Osteoblast (primary cell): Measurements from ENCODE around the gene CIROP. TPM values are rescaled to one million over a fixed set of nuclear protein-coding genes. Genes with fewer than 3 reads are reported as not detected.

Experiments used
- DNase-seq: peaks from one replicate; pipeline ENCODE4 v3.0.0; 2011; ENCODE audit warnings: low spot score, mixed read lengths; ENCODE audit not compliant: insufficient read length; ENCODE audit errors: missing footprints
- H2AFZ ChIP-seq: 2 replicates; pipeline ENCODE4 v1.6.0; 2011; ENCODE audit warnings: mild to moderate bottlenecking, low read length
- H3K27ac ChIP-seq: 2 replicates; pipeline ENCODE4 v1.5.1; 2011; ENCODE audit warnings: mild to moderate bottlenecking, low read depth, low read length, moderate library complexity
- H3K27me3 ChIP-seq: 2 replicates; pipeline ENCODE4 v1.6.0; 2012; ENCODE audit warnings: mild to moderate bottlenecking, control low read depth, inconsistent platforms, low read length, moderate library complexity; ENCODE audit not compliant: insufficient read depth
- H3K36me3 ChIP-seq: 2 replicates; pipeline ENCODE4 v1.5.1; 2011; ENCODE audit warnings: mild to moderate bottlenecking, low read length, control low read depth, moderate library complexity; ENCODE audit not compliant: insufficient read depth
- H3K4me1 ChIP-seq: 2 replicates; pipeline ENCODE4 v1.5.1; 2011; ENCODE audit warnings: mild to moderate bottlenecking, low read length, control low read depth, moderate library complexity; ENCODE audit not compliant: insufficient read depth
- H3K4me2 ChIP-seq: 2 replicates; pipeline ENCODE4 v1.6.0; 2011; ENCODE audit warnings: mild to moderate bottlenecking, low read length; ENCODE audit not compliant: insufficient read depth
- H3K4me3 ChIP-seq: fragments of 200-600 bp; sonication (generic); 3 replicates; pipeline ENCODE4 v1.5.1; 2012; ENCODE audit warnings: mild to moderate bottlenecking, low read length, inconsistent platforms; ENCODE audit not compliant: insufficient read depth
- H3K79me2 ChIP-seq: 2 replicates; pipeline ENCODE4 v1.6.0; 2012; ENCODE audit warnings: mild to moderate bottlenecking, low read length, control low read depth, inconsistent platforms; ENCODE audit not compliant: insufficient read depth
- H3K9me3 ChIP-seq: 2 replicates; pipeline ENCODE4 v1.5.1; 2011; ENCODE audit warnings: low read depth, low read length, control low read depth
- H4K20me1 ChIP-seq: 2 replicates; pipeline ENCODE4 v1.6.0; 2012; ENCODE audit warnings: mild to moderate bottlenecking, low read length, control low read depth; ENCODE audit not compliant: insufficient read depth
- total RNA-seq: library from RNA; depleted of rRNA; stranded (reverse); fragments of >200 nt; gene quantifications from 2 replicates; pipeline ENCODE4 v1.2.3, GENCODE V29; 2012
- TF ChIP-seq, protein P1 (sequence below): IDR thresholded peaks from 2 replicates; pipeline ENCODE4 v1.5.1; 2011; ENCODE audit warnings: mild to moderate bottlenecking, low read depth, low read length, moderate library complexity; ENCODE audit errors: extremely low read depth

Gene CIROP
- total RNA-seq, 1 donor, result not detected

- TF ChIP-seq, protein P1, sequence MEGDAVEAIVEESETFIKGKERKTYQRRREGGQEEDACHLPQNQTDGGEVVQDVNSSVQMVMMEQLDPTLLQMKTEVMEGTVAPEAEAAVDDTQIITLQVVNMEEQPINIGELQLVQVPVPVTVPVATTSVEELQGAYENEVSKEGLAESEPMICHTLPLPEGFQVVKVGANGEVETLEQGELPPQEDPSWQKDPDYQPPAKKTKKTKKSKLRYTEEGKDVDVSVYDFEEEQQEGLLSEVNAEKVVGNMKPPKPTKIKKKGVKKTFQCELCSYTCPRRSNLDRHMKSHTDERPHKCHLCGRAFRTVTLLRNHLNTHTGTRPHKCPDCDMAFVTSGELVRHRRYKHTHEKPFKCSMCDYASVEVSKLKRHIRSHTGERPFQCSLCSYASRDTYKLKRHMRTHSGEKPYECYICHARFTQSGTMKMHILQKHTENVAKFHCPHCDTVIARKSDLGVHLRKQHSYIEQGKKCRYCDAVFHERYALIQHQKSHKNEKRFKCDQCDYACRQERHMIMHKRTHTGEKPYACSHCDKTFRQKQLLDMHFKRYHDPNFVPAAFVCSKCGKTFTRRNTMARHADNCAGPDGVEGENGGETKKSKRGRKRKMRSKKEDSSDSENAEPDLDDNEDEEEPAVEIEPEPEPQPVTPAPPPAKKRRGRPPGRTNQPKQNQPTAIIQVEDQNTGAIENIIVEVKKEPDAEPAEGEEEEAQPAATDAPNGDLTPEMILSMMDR, result no peak
- Histone ChIP-seq H3K79me2 (no peaks in the 10 kb centered on the region), H3K4me2 (no peak overlapping the region), H3K27me3 (peaks cover 3% of the 10 kb centered on the region), H3K9me3 (no peaks in the 10 kb centered on the region), H3K36me3 (no peaks in the 10 kb centered on the region), H2AFZ (no peak overlapping the region), H4K20me1 (no peaks in the 10 kb centered on the region), H3K4me1 (peaks cover 3% of the 10 kb centered on the region), H3K27ac (no peak overlapping the region), H3K4me3 (no peak overlapping the region)
- no peak for DNase-seq
These were observed 21.9 kb upstream of the CIROP start for GRCh38 chr14:23126548-23127278.

GRCh38 chr14:23125933-23126524, 21.2 kb upstream of the CIROP start:
- H3K4me1 ChIP-seq, result peaks cover 10% of the 10 kb centered on the region

DNA sequence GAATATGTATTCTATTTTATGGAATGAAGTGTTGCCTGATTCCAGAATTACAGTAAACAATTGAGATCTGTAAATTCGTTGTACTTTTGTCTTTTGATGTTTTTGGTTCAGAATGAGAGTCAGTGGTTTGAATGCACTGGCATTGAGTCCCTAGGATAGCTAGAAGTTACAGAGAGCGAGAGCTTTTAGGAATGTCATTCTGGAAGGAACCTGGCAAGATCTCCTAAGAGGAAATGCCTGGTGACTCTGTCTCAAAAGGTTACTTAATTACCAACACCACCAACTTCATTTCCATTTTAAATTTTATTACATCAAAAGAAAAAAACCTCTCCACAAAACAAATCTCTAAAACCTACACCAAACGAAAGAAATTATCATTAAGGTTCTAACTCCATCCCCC, 20.2 kb upstream of the CIROP start:
- H3K4me3 ChIP-seq, result no peak overlapping the region
- no peak for DNase-seq
- H3K4me1 ChIP-seq, result peaks cover 12% of the 10 kb centered on the region
- TF ChIP-seq, protein P1, result no peak
- H3K36me3 ChIP-seq, result no peaks in the 10 kb centered on the region
- no peaks in the 10 kb centered on the region for H3K9me3 ChIP-seq
- H4K20me1 ChIP-seq, result no peaks in the 10 kb centered on the region
- no peak overlapping the region for H3K4me2 ChIP-seq
- no peak overlapping the region for H3K27ac ChIP-seq
- no peak overlapping the region for H2AFZ ChIP-seq
- no peaks in the 10 kb centered on the region for H3K79me2 ChIP-seq
- H3K27me3 ChIP-seq, result no peaks in the 10 kb centered on the region

More at GRCh38 chr14:23125933-23126524, 21.2 kb upstream of the CIROP start:
- Histone ChIP-seq H3K9me3 (no peaks in the 10 kb centered on the region), H3K4me3 (no peak overlapping the region), H3K4me2 (no peak overlapping the region), H2AFZ (no peak overlapping the region), H3K36me3 (no peaks in the 10 kb centered on the region), H4K20me1 (no peaks in the 10 kb centered on the region), H3K27ac (no peak overlapping the region), H3K79me2 (no peaks in the 10 kb centered on the region), H3K27me3 (peaks cover 3% of the 10 kb centered on the region)
- DNase-seq, result no peak
- TF ChIP-seq, protein P1, result no peak

DNA sequence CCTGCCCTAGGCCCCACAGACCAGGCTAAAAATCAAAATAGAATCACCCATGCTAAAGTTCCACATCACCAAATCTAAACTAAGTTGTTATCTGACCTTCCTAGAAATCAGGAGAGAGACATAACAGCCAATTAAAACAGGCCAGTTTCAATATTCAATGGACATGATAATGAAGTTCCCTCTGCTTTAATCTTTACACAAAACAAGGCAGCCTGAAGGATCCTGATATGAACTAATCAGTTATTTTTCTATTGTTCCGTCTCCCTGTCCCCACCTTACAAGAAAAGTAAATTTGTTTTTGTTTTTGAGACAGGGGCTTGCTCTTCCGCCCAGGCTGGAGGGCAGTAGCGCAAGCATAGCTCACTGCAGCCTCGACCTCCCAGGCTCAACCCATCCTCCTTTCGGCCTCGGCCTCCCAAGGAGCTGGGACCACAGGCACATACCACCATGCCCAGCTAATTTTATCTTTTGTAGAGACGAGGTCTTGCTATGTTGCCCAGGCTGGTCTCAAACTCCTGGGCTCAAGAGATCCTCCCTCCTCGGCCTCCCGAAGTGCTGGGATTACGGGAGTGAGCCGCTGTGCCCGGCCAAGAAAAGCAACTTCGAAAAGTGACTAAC, 19.7 kb upstream of the CIROP start:
- no peak overlapping the region for H3K4me2 ChIP-seq
- no peaks in the 10 kb centered on the region for H3K36me3 ChIP-seq
- H3K4me3 ChIP-seq, result no peak overlapping the region
- H3K9me3 ChIP-seq, result no peaks in the 10 kb centered on the region
- H3K27ac ChIP-seq, result no peak overlapping the region
- no peaks in the 10 kb centered on the region for H4K20me1 ChIP-seq
- H2AFZ ChIP-seq, result no peak overlapping the region
- peaks cover 12% of the 10 kb centered on the region for H3K4me1 ChIP-seq
- no peaks in the 10 kb centered on the region for H3K27me3 ChIP-seq
- TF ChIP-seq, protein P1, result no peak
- H3K79me2 ChIP-seq, result no peaks in the 10 kb centered on the region
- DNase-seq, result no peak
